HG02884 (cell line): Measurements from ENCODE around the gene SEC63.
A peak's percentile ranks its signal among the peaks of the same experiment; 100 is the strongest.
"Not testable (repeated sequence)": the region's sequence is repeated elsewhere in the genome, so short reads cannot be mapped to it uniquely, and the experiment has no call there.

Source experiments
- ATAC-seq: cut with Tn5 transposase; IDR thresholded peaks from one replicate; pipeline ENCODE4 v1.9.1; 2021; ENCODE audit warnings: mild to moderate bottlenecking, moderate library complexity; ENCODE audit not compliant: unreplicated experiment

Gene SEC63

GRCh38 chr6:107957909-107958688, at the start of gene SEC63:
SEC63 (minus strand) TSS chr6:107958208; CDS start chr6:107958009, 199 bp downstream.
- ATAC-seq, result peak; percentile 84

- no peak for ATAC-seq
These were observed 48.0 kb upstream of the SEC63 start for GRCh38 chr6:108005961-108006360.

GRCh38 chr6:108004861-108005260, 46.9 kb upstream of the SEC63 start:
- no peak for ATAC-seq

GRCh38 chr6:108002365-108003221, 44.6 kb upstream of the SEC63 start:
- no peak for ATAC-seq

- no peak for ATAC-seq
These were observed 43.8 kb upstream of the SEC63 start for GRCh38 chr6:108001696-108002231.

GRCh38 chr6:108000259-108000658, 42.3 kb upstream of the SEC63 start:
- not testable (repeated sequence) for ATAC-seq

- no peak for ATAC-seq
These were observed 41.3 kb upstream of the SEC63 start for GRCh38 chr6:107999341-107999740.

GRCh38 chr6:107991772-107992550, 34.0 kb upstream of the SEC63 start:
- ATAC-seq, result no peak

GRCh38 chr6:107991061-107991460, 33.1 kb upstream of the SEC63 start:
- no peak for ATAC-seq

GRCh38 chr6:107990587-107990986, 32.6 kb upstream of the SEC63 start:
- ATAC-seq, result not testable (repeated sequence)

GRCh38 chr6:107989166-107990094, 31.4 kb upstream of the SEC63 start:
- no peak for ATAC-seq

- no peak for ATAC-seq
These were observed 30.6 kb upstream of the SEC63 start for GRCh38 chr6:107988570-107988969.

- no peak for ATAC-seq
These were observed 29.8 kb upstream of the SEC63 start for GRCh38 chr6:107987805-107988204.

- ATAC-seq, result no peak
These were observed 27.7 kb upstream of the SEC63 start for GRCh38 chr6:107985701-107986100.

GRCh38 chr6:107983811-107984210, 25.8 kb upstream of the SEC63 start:
- ATAC-seq, result no peak

- ATAC-seq, result no peak
These were observed 24.5 kb upstream of the SEC63 start for GRCh38 chr6:107982486-107982885.

GRCh38 chr6:107981695-107982094, 23.7 kb upstream of the SEC63 start:
- no peak for ATAC-seq

GRCh38 chr6:107977283-107977682, 19.3 kb upstream of the SEC63 start:
- no peak for ATAC-seq

GRCh38 chr6:107976155-107976783, 18.3 kb upstream of the SEC63 start:
- ATAC-seq, result no peak
